Measurements from ENCODE around the gene MGST1.
A peak's percentile ranks its signal among the peaks of the same experiment; 100 is the strongest.
"Not testable (repeated sequence)": the region's sequence is repeated elsewhere in the genome, so short reads cannot be mapped to it uniquely, and the experiment has no call there.

The MGST1 gene

GRCh38 chr12:16352481-16352880 is 5.0 kb downstream of the MGST1 start:
- no peak for DNase-seq (ENCODE audit: low spot score)

DNA sequence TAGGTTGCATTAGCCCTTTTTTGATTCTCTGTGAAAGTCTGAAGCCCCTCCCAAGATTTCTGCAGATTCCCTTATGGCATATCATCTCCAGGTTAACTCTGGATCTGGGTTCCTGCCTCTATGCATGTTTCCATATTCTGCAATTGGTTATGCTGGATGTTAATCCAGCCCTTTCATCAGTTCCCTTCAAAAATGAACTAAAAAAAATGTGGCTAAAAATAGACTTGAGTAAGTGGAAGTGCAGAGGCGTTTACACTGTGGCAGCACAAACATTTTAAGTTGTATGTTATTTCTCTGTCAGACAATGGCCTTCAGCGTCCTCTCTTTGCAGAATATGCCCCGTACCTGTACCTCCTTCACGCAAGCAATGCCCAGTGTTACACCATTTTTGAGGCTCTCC is 11.4 kb downstream of the MGST1 start:
- no peak for DNase-seq (ENCODE audit: low spot score)

GRCh38 chr12:16359512-16360491 is 12.4 kb downstream of the MGST1 start:
- peak; percentile 76 for DNase-seq (ENCODE audit: low spot score)

DNA sequence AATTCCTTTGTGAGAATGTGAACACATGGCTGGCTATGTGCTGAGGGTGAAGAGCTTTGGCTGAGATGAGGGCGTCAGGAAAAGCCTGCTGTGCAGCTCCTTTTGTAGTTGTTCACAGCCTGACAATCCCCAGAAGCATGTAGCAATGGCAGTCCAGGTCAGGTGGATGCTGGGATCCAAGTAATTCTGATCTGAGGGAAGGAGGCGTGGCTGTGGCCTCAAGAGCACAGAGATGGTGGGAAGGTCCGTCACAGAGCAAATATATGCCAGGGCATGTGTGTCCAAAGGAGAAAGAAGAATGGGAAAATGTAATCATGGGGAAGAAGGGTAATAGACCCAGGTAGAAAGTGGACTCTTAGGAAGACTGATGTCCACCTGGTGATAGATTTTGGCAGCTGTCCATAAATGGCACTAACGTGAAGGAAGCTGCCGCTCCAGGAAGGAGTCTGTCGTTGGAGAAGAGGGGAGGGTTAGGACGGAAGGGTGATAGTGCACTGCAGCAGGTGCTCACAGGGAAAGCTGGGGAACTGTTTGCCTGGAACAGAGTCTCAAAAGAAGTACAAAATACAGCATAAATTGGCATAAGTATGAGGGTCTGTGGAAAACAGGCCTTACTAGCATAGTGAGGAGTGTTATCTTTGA is 13.8 kb downstream of the MGST1 start:
- no peak for DNase-seq (ENCODE audit: low spot score)

GRCh38 chr12:16362550-16362949 is 15.1 kb downstream of the MGST1 start:
- no peak for DNase-seq (ENCODE audit: low spot score)

DNA sequence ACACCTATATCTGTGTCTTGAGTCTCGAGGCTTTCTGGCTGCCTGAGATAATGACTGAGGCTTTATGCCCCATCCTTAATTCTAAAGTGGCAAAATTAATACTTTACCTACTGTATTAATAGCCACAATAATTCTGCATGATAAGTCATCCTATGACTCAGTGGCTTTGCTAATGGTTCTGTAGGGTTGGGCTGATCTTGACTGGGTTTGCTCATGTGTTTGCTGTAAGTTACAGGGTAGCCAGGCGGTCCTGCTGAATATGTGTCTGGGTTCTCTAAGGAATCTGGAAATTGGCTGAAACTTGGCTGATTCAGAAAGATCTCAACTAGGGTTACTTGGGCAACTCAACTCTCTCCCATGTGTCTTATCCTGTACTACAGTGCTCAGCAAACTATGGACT is 21.7 kb downstream of the MGST1 start:
- DNase-seq (ENCODE audit: low spot score): no peak

DNA sequence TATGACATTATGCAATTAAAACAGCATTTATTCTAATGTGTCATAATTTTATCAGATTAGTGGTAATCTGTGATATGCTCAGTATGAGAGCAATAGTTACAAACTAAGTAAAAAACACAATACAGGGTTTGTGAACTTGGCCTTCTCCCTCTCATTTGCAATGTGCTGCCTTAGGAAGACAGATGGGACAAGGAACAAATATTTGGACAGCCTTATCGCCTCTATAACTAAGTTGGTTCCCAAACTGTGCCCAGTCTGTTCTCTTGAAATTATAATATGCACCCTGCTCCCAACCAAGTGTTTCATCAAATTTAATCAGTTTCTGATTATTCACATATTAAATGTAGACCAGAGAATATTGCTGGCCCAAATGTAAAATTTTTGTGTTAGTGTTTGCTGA is 22.7 kb downstream of the MGST1 start:
- DNase-seq (ENCODE audit: low spot score): no peak

DNA sequence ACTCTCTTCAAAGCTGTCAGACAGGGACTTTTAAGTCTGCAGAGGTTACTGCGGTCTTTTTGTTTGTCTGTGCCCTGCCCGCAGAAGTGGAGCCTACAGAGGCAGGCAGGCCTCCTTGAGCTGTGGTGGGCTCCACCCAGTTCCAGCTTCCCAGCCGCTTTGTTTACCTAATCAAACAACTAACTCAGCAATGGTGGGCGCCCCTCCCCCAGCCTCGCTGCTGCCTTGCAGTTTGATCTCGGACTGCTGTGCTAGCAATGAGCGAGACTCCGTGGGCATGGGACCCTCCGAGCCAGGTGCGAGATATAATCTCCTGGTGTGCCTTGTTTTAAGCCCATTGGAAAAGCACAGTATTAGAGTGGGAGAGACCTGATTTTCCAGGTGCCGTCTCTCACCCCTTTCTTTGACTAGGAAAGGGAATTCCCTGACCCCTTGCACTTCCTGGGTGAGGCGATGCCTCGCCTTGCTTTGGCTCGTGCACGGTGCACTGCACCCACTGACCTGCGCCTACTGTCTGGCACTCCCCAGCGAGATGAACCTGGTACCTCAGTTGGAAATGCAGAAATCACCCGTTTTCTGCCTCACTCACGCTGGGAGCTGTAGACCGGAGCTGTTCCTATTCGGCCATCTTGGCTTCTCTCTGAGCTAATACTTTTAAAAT is 35.3 kb downstream of the MGST1 start:
- DNase-seq (ENCODE audit: low spot score): not testable (repeated sequence)

- no peak for DNase-seq (ENCODE audit: low spot score)
Measured at GRCh38 chr12:16384732-16385131, 37.3 kb downstream of the MGST1 start.

GRCh38 chr12:16385782-16386646 is 38.6 kb downstream of the MGST1 start:
- peak; percentile 74 for DNase-seq (ENCODE audit: low spot score)

DNA sequence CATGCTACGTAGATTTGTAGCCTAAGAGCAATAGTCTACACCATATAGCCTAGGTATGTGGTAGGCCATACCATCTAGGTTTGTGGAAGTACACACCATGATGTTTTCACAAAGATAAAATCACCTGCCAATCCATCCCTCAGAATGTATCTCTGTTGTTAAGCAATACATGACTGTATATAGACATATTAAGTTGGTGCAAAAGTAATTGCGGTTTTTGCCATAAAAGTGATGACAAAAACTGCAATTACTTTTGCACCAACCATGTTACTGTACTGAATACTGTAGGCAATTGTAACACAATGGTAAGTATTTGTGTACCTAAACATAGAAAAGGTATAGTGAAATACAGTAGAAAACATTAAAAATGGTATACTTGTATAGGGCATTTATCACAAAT is 40.5 kb downstream of the MGST1 start:
- DNase-seq (ENCODE audit: low spot score): no peak

DNA sequence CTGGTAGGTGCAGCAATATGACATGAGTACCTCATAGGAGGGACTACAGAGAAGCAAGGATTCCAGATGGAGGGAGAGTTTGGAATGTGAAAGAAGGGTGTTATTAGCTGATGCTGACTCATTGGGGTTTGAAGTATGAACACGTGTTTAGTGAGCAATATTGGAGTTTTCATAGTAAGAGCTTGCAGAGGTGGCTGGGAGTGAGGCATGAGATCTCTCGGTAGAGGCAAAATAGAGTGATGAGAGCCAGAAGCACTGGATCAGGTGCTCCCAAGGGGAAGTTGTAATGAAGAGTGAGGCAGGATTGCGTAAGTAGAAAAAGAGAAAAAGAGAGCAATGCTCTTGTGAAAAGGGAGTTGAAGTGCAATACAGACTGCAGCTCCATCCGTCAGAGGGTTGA is 42.1 kb downstream of the MGST1 start:
- DNase-seq (ENCODE audit: low spot score): no peak

DNA sequence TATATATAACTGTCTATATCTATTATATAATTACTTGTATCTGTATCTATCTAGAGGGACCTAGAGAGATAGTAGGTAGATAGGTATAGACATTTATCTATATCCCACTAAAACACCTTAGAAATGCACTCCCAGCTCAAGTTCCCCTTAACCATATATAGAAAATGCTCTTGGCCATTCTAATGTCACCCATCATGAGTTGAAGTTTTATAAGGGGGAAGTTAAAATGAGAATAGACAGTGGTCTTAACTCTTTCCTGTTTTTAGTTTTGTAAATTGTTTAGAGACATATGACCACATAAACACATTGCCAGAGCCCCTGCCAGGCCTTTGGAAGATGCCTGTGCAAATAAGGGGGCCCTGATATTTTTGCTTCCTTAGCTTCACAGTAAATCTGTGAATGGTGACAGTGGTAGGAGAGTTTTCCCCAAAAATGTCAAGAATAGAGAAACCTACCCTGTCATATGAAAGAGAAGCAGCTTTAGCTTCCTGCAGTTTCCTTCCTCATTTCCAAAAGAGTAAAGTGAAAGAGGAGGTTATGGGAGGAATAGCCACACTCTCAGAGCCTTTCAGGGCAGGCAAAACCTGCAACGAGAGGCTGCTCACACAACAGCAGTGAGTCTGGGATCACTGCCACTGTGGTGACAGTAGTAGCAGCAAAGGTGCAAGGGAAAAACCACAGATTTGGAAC is 45.5 kb downstream of the MGST1 start:
- no peak for DNase-seq (ENCODE audit: low spot score)

- no peak for DNase-seq (ENCODE audit: low spot score)
Measured at GRCh38 chr12:16399101-16399500, 51.7 kb downstream of the MGST1 start.

DNA sequence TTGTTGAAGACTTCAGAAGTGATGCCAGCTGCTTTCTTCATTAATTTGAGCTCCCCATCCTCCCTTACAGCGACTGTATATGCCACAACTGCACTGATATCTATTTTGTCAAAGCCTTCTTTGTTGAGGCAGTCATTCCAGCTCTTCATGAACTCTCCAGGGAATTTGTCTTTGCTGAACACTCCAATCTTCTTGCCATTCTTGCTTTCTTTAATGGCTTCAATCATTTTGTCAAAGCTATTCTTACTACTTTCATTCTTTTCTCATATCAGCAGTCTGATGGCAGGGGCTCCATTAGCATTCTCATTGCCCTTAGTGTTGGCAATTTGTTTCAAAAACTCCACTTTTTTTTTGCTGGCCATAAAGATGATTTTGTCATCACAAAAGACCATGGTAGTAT is 54.4 kb downstream of the MGST1 start:
- DNase-seq (ENCODE audit: low spot score): not testable (repeated sequence)

DNA sequence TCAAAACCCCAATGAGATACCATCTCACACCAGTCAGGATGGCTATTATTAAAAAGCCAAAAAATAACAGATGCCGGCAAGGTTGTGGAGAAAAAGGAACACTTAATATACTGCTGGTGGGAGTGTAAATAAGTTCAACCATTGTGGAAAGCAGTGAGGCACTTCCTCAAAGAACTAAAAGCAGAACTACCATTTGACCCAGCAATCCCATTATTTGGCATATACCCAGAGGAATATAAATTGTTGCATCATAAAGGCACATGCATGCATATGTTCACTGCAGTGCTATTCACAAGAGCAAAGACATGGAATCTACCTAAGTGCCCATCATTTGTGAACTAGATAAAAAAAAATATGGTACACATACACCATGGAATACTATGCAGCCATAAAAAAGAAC is 59.9 kb downstream of the MGST1 start:
- DNase-seq (ENCODE audit: low spot score): no peak
